ENCODE data around the gene NLE1. TPM values are rescaled to one million over a fixed set of nuclear protein-coding genes. Genes with fewer than 3 reads are reported as not detected.
A peak's percentile ranks its signal among the peaks of the same experiment; 100 is the strongest.

NLE1 gene
- polyA plus RNA-seq, 1 donor (not counting 4 experiments of a cell fraction or from before 2014, with no cell fraction given): 13.5 TPM

DNA sequence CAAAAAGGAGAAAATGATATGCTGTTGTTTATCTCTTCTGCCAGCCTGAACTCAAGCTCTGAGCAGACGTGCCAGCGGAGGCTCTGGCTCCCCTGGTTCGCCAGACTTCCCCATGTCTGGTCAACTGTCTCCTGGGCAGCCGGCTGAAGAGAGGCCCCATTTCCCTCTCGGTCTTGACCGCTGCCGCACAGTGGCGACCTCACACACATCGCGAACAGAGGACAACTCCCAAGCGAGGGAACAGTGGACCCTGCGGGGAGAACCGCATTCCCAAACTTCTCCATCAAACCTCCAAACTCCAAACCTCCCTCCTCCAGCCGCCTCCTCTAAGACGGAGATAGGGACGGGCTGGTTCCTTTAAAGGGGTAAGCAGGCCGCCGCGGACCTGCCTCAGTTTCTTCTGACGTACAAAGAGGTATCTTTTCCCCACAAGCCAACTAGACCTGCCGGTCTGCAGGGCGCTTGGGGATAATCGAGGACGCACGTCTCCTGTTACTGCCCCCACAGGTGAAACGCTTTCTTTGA lies 53.7 kb downstream of the NLE1 start:
- Histone ChIP-seq H3K9me1 (ENCODE audit: control insufficient read depth, extremely low read depth, insufficient read depth, low read length) (no peaks in the 10 kb centered on the region), H3K36me3 (ENCODE audit: control insufficient read depth in 2 of 2, extremely low read depth in 1 of 2, insufficient read depth in 2 of 2, low read length in 2 of 2) (no peaks in the 10 kb centered on the region), H3K9me3 (ENCODE audit: control insufficient read depth, low read depth, low read length) (no peaks in the 10 kb centered on the region), H2AFZ (ENCODE audit: control insufficient read depth, low read length) (peak overlapping the region; percentile 63), H3K9ac (ENCODE audit: control insufficient read depth, extremely low read depth, insufficient read depth, low read length) (peak overlapping the region; percentile 94), H3K4me1 (ENCODE audit: control insufficient read depth, extremely low read depth, insufficient read depth, low read length) (peaks cover 51% of the 10 kb centered on the region), H3K27me3 (ENCODE audit: control insufficient read depth, extremely low read depth, insufficient read depth, low read length) (no peaks in the 10 kb centered on the region), H3K27ac (ENCODE audit: control insufficient read depth, insufficient read depth, low read length) (peak overlapping the region; percentile 94), H3K4me2 (ENCODE audit: control insufficient read depth, extremely low read depth, insufficient read depth, low read depth, low read length) (peak overlapping the region; percentile 97), H3K79me2 (ENCODE audit: control insufficient read depth, insufficient read depth, low read length) (peaks cover 42% of the 10 kb centered on the region), H4K20me1 (ENCODE audit: control insufficient read depth, extremely low read depth, insufficient read depth, low read length) (no peaks in the 10 kb centered on the region), H3K4me3 (ENCODE audit: control insufficient read depth in 2 of 3, extremely low read depth in 1 of 3, insufficient read depth in 2 of 3, low read depth in 1 of 3, low read length in 3 of 3) (peak overlapping the region; percentile 86 to 90 (median 89))
- TF ChIP-seq EZH2 (IDR thresholded peaks at IDR 0.05; ENCODE audit: low read length) (no peak), CTCF (optimal IDR thresholded peaks at IDR 0.05 in 1 of 3, IDR thresholded peaks at IDR 0.05 in 1 of 3, conservative IDR thresholded peaks at IDR 0.05 in 1 of 3; ENCODE audit: extremely low read depth in 1 of 3, insufficient read depth in 2 of 3, low read length in 3 of 3) (peak in 1 of 3 experiments; percentile 13)
- FAIRE-seq (peak; percentile 13), DNase-seq (ENCODE audit: low read depth, low spot score) (no peak)
- dilution Hi-C loops (cut with MboI; ENCODE audit: extremely low pct_ligation_motif_present, low sequenced_read_pairs): no loop called here

GRCh38 chr17:35087731-35088355 lies 54.3 kb downstream of the NLE1 start:
- Histone ChIP-seq H3K4me3 (ENCODE audit: control insufficient read depth in 2 of 3, extremely low read depth in 1 of 3, insufficient read depth in 2 of 3, low read depth in 1 of 3, low read length in 3 of 3) (peak overlapping the region; percentile 86 to 90 (median 89)), H3K4me1 (ENCODE audit: control insufficient read depth, extremely low read depth, insufficient read depth, low read length) (peaks cover 57% of the 10 kb centered on the region), H3K36me3 (ENCODE audit: control insufficient read depth in 2 of 2, extremely low read depth in 1 of 2, insufficient read depth in 2 of 2, low read length in 2 of 2) (no peaks in the 10 kb centered on the region), H3K27me3 (ENCODE audit: control insufficient read depth, extremely low read depth, insufficient read depth, low read length) (no peaks in the 10 kb centered on the region), H3K9me1 (ENCODE audit: control insufficient read depth, extremely low read depth, insufficient read depth, low read length) (no peaks in the 10 kb centered on the region), H3K79me2 (ENCODE audit: control insufficient read depth, insufficient read depth, low read length) (peaks cover 42% of the 10 kb centered on the region), H3K27ac (ENCODE audit: control insufficient read depth, insufficient read depth, low read length) (peak overlapping the region; percentile 94), H3K9ac (ENCODE audit: control insufficient read depth, extremely low read depth, insufficient read depth, low read length) (peak overlapping the region; percentile 94), H2AFZ (ENCODE audit: control insufficient read depth, low read length) (peak overlapping the region; percentile 63), H3K9me3 (ENCODE audit: control insufficient read depth, low read depth, low read length) (no peaks in the 10 kb centered on the region), H4K20me1 (ENCODE audit: control insufficient read depth, extremely low read depth, insufficient read depth, low read length) (no peaks in the 10 kb centered on the region), H3K4me2 (ENCODE audit: control insufficient read depth, extremely low read depth, insufficient read depth, low read depth, low read length) (peak overlapping the region; percentile 97)
- no peak for TF ChIP-seq EZH2 (IDR thresholded peaks at IDR 0.05; ENCODE audit: low read length)
- TF ChIP-seq CTCF (optimal IDR thresholded peaks at IDR 0.05 in 1 of 3, IDR thresholded peaks at IDR 0.05 in 1 of 3, conservative IDR thresholded peaks at IDR 0.05 in 1 of 3; ENCODE audit: extremely low read depth in 1 of 3, insufficient read depth in 2 of 3, low read length in 3 of 3): no peak
- FAIRE-seq: no peak
- dilution Hi-C loops (cut with MboI; ENCODE audit: extremely low pct_ligation_motif_present, low sequenced_read_pairs): no loop called here
- DNase-seq (ENCODE audit: low read depth, low spot score): no peak
